ENCODE measurements around the gene GLO1.

DNA sequence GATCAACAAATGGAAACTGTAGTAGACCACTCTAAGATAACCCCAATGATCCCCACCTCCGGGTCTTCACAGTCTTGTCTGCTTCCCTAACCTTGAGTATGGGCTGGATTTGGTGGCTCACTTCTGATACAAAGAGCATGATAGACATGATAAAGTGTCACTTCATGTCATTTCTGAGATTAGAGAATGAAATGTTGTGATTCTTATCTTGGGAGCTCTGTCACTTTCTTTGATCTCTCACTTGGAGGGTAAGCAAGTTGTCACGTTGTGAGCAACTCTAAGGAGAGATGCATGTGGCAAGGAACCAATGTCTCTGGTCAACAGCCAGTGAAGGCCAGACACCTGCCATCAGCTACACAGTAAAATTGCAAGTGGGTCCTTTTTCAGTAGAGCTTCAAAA lies 3.0 kb upstream of the GLO1 start:
- TF ChIP-seq, protein P1, sequence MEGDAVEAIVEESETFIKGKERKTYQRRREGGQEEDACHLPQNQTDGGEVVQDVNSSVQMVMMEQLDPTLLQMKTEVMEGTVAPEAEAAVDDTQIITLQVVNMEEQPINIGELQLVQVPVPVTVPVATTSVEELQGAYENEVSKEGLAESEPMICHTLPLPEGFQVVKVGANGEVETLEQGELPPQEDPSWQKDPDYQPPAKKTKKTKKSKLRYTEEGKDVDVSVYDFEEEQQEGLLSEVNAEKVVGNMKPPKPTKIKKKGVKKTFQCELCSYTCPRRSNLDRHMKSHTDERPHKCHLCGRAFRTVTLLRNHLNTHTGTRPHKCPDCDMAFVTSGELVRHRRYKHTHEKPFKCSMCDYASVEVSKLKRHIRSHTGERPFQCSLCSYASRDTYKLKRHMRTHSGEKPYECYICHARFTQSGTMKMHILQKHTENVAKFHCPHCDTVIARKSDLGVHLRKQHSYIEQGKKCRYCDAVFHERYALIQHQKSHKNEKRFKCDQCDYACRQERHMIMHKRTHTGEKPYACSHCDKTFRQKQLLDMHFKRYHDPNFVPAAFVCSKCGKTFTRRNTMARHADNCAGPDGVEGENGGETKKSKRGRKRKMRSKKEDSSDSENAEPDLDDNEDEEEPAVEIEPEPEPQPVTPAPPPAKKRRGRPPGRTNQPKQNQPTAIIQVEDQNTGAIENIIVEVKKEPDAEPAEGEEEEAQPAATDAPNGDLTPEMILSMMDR (IDR thresholded peaks at IDR 0.05; ENCODE audit: low read length): no peak
- TF ChIP-seq EZH2 (IDR thresholded peaks at IDR 0.05; ENCODE audit: borderline replicate concordance, low read length): no peak

All from OCI-LY1 (cell line).